IPS-15b (cell line): ENCODE measurements around the gene FNBP1.

Experiments used
- H3K27me3 ChIP-seq: one replicate; pipeline ENCODE4 v1.6.1; 2013; ENCODE audit warnings: low read length; ENCODE audit not compliant: control insufficient read depth, insufficient read depth
- H3K36me3 ChIP-seq: one replicate; pipeline ENCODE4 v1.6.1; 2013; ENCODE audit warnings: low read length; ENCODE audit not compliant: control insufficient read depth, insufficient read depth
- H3K4me1 ChIP-seq: one replicate; pipeline ENCODE4 v1.6.1; 2013; ENCODE audit warnings: mild to moderate bottlenecking, low read length; ENCODE audit not compliant: control insufficient read depth, insufficient read depth
- H3K4me3 ChIP-seq: one replicate; pipeline ENCODE4 v1.5.1; 2013; ENCODE audit warnings: low read depth, low read length
- H3K9ac ChIP-seq: one replicate; pipeline ENCODE4 v1.6.1; 2013; ENCODE audit warnings: low read depth, mild to moderate bottlenecking, low read length
- H3K9me3 ChIP-seq: one replicate; pipeline ENCODE4 v1.6.1; 2013; ENCODE audit warnings: mild to moderate bottlenecking, low read length; ENCODE audit not compliant: control insufficient read depth, insufficient read depth

The FNBP1 gene

GRCh38 chr9:130043654-130044623 lies 950 bp upstream of the FNBP1 start:
- peak overlapping the region; percentile 56 for H3K4me3 ChIP-seq

DNA sequence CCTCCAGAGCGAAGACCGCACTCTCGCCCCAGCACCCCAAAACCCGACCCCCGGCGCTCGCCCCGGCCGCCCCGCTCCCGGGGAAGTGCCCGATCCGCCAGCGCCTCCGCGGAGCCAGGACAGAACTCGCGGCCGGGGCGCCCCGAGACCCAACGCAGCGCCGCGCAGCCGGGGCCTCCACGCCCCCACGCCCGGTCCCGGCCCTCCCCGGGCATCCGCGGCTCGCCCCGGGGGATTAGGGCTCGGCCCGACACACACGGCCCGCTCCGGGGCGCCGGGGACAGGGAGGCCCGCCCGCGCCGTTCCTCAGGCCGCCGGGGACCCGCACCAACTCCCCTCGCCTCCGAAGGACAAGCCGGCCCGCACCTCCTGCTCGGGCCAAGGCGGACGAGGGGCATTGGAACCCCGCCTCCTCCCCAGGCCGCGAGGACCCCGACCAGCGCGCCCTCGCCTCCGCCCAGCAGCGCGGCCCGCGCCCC lies 544 bp downstream of the FNBP1 start:
- H3K27me3 ChIP-seq: peaks cover 29% of the 10 kb centered on the region
- H3K9me3 ChIP-seq: no peaks in the 10 kb centered on the region
- H3K9ac ChIP-seq: peak overlapping the region; percentile 51
- peak overlapping the region; percentile 95 for H3K4me3 ChIP-seq
- peaks cover 7% of the 10 kb centered on the region for H3K4me1 ChIP-seq
- H3K36me3 ChIP-seq: no peaks in the 10 kb centered on the region

More at GRCh38 chr9:130043654-130044623, 950 bp upstream of the FNBP1 start:
- peak overlapping the region; percentile 3 for H3K9ac ChIP-seq
- peaks cover 7% of the 10 kb centered on the region for H3K4me1 ChIP-seq
- no peaks in the 10 kb centered on the region for H3K9me3 ChIP-seq
- H3K36me3 ChIP-seq: no peaks in the 10 kb centered on the region
- H3K27me3 ChIP-seq: peaks cover 29% of the 10 kb centered on the region

DNA sequence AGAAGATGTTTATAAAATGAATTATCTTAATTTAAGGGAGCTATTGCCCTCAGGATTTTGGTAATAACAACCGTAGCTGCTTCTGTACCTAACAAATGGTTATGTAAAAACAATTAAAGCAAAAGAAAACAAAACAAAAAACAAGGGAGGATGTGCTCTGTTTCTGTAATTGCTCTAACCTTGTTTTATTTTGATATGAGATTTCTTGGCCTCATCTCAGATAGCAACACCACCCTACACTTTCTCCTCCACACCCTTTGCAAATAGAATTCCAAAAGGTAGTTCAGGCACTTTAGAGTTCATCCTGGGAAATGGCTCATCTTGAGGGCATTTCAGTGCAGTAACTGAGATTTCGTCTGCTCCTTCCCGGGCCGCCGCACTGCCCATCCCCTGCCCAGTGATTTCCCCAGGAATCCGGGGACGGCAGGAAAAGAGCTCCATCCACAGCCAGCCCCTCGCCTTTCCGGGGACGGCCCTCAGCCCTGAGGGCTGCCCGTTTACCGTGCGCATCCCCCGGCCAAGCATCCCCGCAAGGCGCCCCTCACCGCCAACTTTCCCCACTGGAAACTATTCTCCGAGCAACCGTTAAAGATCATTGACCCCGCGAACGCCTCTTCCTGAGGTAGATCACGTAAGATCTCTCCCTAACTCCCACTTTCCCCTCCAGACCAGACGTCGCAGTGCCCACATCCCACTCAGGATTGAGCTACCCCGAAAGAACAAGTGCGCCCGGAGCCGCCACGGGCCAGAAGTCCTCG lies 1.2 kb downstream of the FNBP1 start:
- H3K36me3 ChIP-seq: no peaks in the 10 kb centered on the region
- H3K4me1 ChIP-seq: peaks cover 7% of the 10 kb centered on the region
- H3K9ac ChIP-seq: peak overlapping the region; percentile 51
- H3K4me3 ChIP-seq: peak overlapping the region; percentile 95
- H3K27me3 ChIP-seq: peaks cover 29% of the 10 kb centered on the region
- H3K9me3 ChIP-seq: no peaks in the 10 kb centered on the region

GRCh38 chr9:130040984-130041647 lies 1.9 kb downstream of the FNBP1 start:
- peak overlapping the region; percentile 95 for H3K4me3 ChIP-seq
- peaks cover 29% of the 10 kb centered on the region for H3K27me3 ChIP-seq
- no peaks in the 10 kb centered on the region for H3K36me3 ChIP-seq
- no peak overlapping the region for H3K9ac ChIP-seq
- peaks cover 7% of the 10 kb centered on the region for H3K4me1 ChIP-seq
- no peaks in the 10 kb centered on the region for H3K9me3 ChIP-seq

DNA sequence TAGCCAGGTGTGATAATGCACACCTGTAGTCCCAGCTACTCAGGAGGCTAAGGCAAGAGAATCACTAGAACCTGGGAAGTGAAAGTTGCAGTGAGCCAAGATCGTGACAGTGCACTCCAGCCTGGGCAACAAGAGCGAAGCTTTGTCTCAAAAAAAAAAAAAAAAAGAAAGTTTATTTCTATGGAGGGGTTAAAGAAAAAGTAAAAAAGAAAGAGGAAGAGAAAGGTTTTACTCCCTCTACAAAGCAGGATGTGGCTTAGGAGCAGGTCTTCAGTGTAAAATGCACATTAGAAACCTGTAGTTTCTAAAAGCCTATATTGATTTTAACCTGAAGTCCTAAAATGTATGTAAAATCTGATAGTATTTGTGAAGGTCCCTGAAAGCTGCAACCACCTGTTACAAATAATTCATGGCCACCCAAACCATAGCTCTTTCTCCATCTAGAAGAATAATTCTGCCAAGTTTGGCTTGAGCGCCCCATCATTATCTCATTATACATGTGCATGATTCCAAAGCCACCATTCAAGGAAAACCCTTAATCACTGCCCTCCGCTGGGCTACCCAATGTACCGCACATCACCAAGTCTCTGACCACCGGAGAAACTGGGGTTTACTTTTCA lies 3.4 kb downstream of the FNBP1 start:
- no peak overlapping the region for H3K9ac ChIP-seq
- peaks cover 22% of the 10 kb centered on the region for H3K27me3 ChIP-seq
- no peaks in the 10 kb centered on the region for H3K9me3 ChIP-seq
- no peak overlapping the region for H3K4me3 ChIP-seq
- no peaks in the 10 kb centered on the region for H3K36me3 ChIP-seq
- H3K4me1 ChIP-seq: peaks cover 7% of the 10 kb centered on the region

GRCh38 chr9:130036099-130036498 lies 6.9 kb downstream of the FNBP1 start:
- Histone ChIP-seq H3K27me3 (peaks cover 2% of the 10 kb centered on the region), H3K9ac (no peak overlapping the region), H3K4me3 (no peak overlapping the region), H3K4me1 (no peaks in the 10 kb centered on the region), H3K9me3 (no peaks in the 10 kb centered on the region), H3K36me3 (no peaks in the 10 kb centered on the region)

DNA sequence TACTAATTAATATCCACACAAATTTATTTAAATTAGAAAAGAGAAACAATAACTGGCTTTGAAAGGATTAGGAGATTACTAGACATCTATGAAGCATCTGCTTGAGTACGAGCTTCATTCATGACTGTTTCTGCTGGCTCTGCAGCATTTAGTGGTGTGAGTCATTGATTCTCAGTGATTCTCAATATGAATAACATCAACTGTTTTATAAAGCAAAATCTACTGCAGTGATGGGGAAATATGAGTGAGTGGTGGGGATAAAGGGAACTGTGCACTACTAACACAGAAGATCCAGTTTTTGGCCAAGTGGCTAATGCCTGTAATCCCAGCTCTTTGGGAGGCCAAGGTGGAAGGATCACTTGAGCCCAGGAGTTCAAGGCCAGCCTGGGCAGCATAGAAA lies 8.4 kb downstream of the FNBP1 start:
- Histone ChIP-seq H3K27me3 (no peaks in the 10 kb centered on the region), H3K9me3 (no peaks in the 10 kb centered on the region), H3K4me1 (no peaks in the 10 kb centered on the region), H3K9ac (no peak overlapping the region), H3K36me3 (no peaks in the 10 kb centered on the region), H3K4me3 (no peak overlapping the region)

GRCh38 chr9:130030651-130031127 lies 12.3 kb downstream of the FNBP1 start:
- Histone ChIP-seq H3K27me3 (no peaks in the 10 kb centered on the region), H3K4me3 (no peak overlapping the region), H3K4me1 (no peaks in the 10 kb centered on the region), H3K36me3 (no peaks in the 10 kb centered on the region), H3K9me3 (no peaks in the 10 kb centered on the region), H3K9ac (no peak overlapping the region)

GRCh38 chr9:130029223-130029973 lies 13.6 kb downstream of the FNBP1 start:
- H3K27me3 ChIP-seq: no peaks in the 10 kb centered on the region
- no peak overlapping the region for H3K4me3 ChIP-seq
- H3K9me3 ChIP-seq: no peaks in the 10 kb centered on the region
- H3K36me3 ChIP-seq: no peaks in the 10 kb centered on the region
- H3K9ac ChIP-seq: no peak overlapping the region
- no peaks in the 10 kb centered on the region for H3K4me1 ChIP-seq

GRCh38 chr9:130028493-130029222 lies 14.3 kb downstream of the FNBP1 start:
- H3K9me3 ChIP-seq: no peaks in the 10 kb centered on the region
- H3K36me3 ChIP-seq: no peaks in the 10 kb centered on the region
- no peak overlapping the region for H3K4me3 ChIP-seq
- no peaks in the 10 kb centered on the region for H3K27me3 ChIP-seq
- no peaks in the 10 kb centered on the region for H3K4me1 ChIP-seq
- no peak overlapping the region for H3K9ac ChIP-seq
